HFFc6 (cell line): ENCODE measurements around the gene CDX1. TPM values are rescaled to one million over a fixed set of nuclear protein-coding genes. Genes with fewer than 3 reads are reported as not detected.

Source experiments
- DNase-seq: peaks from one replicate; pipeline ENCODE4 v3.0.0-alpha.2; 2018
- H3K27ac Mint-ChIP-seq: 2 replicates; pipeline ENCODE4 v1.8.0; 2020; ENCODE audit warnings: mild to moderate bottlenecking, mixed read lengths
- H3K27me3 Mint-ChIP-seq: 2 replicates; pipeline ENCODE4 v1.8.0; 2021; ENCODE audit warnings: mild to moderate bottlenecking, moderate library complexity, mixed read lengths; ENCODE audit not compliant: insufficient read depth
- H3K36me3 Mint-ChIP-seq: 2 replicates; pipeline ENCODE4 v1.8.0; 2021; ENCODE audit warnings: low read depth, mixed read lengths
- H3K4me1 Mint-ChIP-seq: 2 replicates; pipeline ENCODE4 v1.8.0; 2020; ENCODE audit warnings: low read depth, mixed read lengths
- H3K4me3 Mint-ChIP-seq: 2 replicates; pipeline ENCODE4 v1.8.0; 2020; ENCODE audit warnings: mild to moderate bottlenecking, moderate library complexity, mixed read lengths
- H3K9me3 Mint-ChIP-seq: 2 replicates; pipeline ENCODE4 v1.8.0; 2020; ENCODE audit warnings: mild to moderate bottlenecking, mixed read lengths
- total RNA-seq, 6 experiments: library from RNA; stranded (reverse); fragmentation: NEBNext Ultra II Directional; extraction: Animal tissue kit (Norgen Biotek cat#: 25700); gene quantifications; 2 replicates in 1 of 6; 3 replicates in 5 of 6; pipeline ENCODE4 v1.2.3, GENCODE V29; 2021
- TF ChIP-seq, protein P1 (sequence below): fragments of 200-600 bp; sonication (generic); IDR thresholded peaks from 2 replicates; pipeline ENCODE4 v1.5.0; 2021; ENCODE audit warnings: antibody characterized with exemption, mild to moderate bottlenecking

The CDX1 gene
- total RNA-seq, 6 experiments from 2014 or later = 0.11 TPM; not detected in 5

GRCh38 chr5:150192462-150192861, 25.9 kb downstream of the CDX1 start:
- Mint-ChIP-seq H3K27me3 (peaks cover 52% of the 10 kb centered on the region), H3K9me3 (no peaks in the 10 kb centered on the region), H3K27ac (no peak overlapping the region), H3K4me3 (no peak overlapping the region), H3K36me3 (no peaks in the 10 kb centered on the region), H3K4me1 (no peaks in the 10 kb centered on the region)
- TF ChIP-seq, protein P1, sequence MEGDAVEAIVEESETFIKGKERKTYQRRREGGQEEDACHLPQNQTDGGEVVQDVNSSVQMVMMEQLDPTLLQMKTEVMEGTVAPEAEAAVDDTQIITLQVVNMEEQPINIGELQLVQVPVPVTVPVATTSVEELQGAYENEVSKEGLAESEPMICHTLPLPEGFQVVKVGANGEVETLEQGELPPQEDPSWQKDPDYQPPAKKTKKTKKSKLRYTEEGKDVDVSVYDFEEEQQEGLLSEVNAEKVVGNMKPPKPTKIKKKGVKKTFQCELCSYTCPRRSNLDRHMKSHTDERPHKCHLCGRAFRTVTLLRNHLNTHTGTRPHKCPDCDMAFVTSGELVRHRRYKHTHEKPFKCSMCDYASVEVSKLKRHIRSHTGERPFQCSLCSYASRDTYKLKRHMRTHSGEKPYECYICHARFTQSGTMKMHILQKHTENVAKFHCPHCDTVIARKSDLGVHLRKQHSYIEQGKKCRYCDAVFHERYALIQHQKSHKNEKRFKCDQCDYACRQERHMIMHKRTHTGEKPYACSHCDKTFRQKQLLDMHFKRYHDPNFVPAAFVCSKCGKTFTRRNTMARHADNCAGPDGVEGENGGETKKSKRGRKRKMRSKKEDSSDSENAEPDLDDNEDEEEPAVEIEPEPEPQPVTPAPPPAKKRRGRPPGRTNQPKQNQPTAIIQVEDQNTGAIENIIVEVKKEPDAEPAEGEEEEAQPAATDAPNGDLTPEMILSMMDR = no peak
- DNase-seq = no peak

DNA sequence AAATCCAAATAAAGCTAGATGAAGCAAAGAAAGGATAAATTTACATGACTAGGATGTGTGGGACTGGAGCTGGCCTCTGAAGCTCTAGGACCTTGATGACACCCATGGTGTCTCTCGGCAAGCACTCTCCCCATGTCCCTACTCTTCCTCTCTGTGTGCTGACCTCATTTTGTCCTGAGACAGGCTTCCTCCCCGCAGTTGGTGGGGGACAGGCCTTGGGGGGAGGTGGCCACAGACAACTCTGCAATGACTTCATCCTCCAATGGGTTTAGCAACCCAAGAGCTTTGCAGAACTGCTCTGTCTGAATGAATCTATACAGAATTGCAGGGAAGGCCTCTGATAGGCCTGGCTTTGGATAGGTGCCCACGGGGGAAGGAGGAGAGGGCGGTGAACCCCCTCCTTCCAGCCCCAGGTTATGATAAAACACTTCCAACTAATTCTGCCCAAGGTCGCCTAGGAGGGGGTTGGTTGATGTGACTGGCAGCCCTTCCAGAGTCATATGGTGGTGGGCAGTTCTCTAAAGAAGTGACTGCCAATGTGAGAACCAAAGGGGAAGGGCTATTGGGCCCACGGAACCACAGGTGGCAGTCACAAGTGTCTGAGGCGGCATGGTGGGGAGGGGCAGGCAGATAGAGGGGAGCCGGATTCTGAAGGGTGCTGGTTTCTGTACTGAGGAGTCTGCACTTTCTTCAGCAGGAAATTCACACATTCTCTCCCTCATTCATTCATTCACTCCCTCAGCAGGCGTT, 29.3 kb downstream of the CDX1 start:
- H3K4me3 Mint-ChIP-seq = no peak overlapping the region
- DNase-seq = no peak
- H3K27me3 Mint-ChIP-seq = peaks cover 57% of the 10 kb centered on the region
- no peak overlapping the region for H3K27ac Mint-ChIP-seq
- TF ChIP-seq, protein P1 = no peak
- no peaks in the 10 kb centered on the region for H3K9me3 Mint-ChIP-seq
- no peaks in the 10 kb centered on the region for H3K4me1 Mint-ChIP-seq
- H3K36me3 Mint-ChIP-seq = no peaks in the 10 kb centered on the region

DNA sequence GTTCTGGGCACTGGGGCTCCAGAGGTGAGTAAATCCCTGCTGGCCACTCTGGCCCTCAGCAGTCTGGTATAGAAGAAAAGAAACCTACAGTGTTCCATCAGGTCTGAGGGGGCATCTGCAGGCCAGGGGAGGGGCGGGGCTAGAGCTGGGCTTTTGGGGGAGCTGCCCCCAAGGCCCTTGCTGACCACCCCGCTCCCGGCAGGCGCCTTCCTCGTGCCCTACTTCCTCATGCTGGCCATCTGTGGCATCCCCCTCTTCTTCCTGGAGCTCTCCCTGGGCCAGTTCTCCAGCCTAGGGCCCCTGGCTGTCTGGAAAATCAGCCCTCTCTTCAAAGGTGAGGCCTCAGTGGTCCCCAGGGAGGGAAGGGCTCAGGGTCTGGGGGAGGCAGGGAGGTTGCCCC, 29.9 kb downstream of the CDX1 start:
- DNase-seq = no peak
- TF ChIP-seq, protein P1 = no peak
- Mint-ChIP-seq H3K27me3 (peaks cover 53% of the 10 kb centered on the region), H3K4me3 (no peak overlapping the region), H3K36me3 (no peaks in the 10 kb centered on the region), H3K9me3 (no peaks in the 10 kb centered on the region), H3K27ac (no peak overlapping the region), H3K4me1 (no peaks in the 10 kb centered on the region)

- TF ChIP-seq, protein P1 = no peak
- no peaks in the 10 kb centered on the region for H3K9me3 Mint-ChIP-seq
- no peaks in the 10 kb centered on the region for H3K36me3 Mint-ChIP-seq
- H3K4me1 Mint-ChIP-seq = no peaks in the 10 kb centered on the region
- no peak overlapping the region for H3K27ac Mint-ChIP-seq
- H3K4me3 Mint-ChIP-seq = no peak overlapping the region
- DNase-seq = no peak
- H3K27me3 Mint-ChIP-seq = peaks cover 48% of the 10 kb centered on the region
Measured at GRCh38 chr5:150196986-150197385, 30.4 kb downstream of the CDX1 start.

DNA sequence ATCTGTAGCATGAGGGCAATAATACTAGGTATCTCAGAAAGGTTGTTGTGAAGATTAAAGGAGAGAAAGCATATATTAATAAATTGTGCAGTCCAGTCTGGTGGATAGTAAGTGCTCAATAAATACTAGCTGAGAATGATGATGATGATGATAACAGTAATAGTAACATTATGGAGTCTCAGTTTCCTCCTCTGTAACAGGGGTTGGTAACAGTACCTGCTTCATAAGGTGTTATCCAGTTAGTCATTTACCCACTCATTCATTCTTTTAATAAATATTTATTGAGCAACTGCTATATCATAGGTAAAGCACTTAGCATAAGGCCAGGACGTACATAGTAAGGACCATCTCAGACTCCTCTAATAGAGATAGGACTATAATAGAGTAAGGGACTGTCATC, 30.9 kb downstream of the CDX1 start:
- H3K27me3 Mint-ChIP-seq = peaks cover 44% of the 10 kb centered on the region

More for the DNA sequence above, 30.9 kb downstream of the CDX1 start:
- no peaks in the 10 kb centered on the region for H3K36me3 Mint-ChIP-seq
- H3K4me1 Mint-ChIP-seq = no peaks in the 10 kb centered on the region
- DNase-seq = no peak
- TF ChIP-seq, protein P1 = no peak
- no peak overlapping the region for H3K4me3 Mint-ChIP-seq
- no peak overlapping the region for H3K27ac Mint-ChIP-seq
- no peaks in the 10 kb centered on the region for H3K9me3 Mint-ChIP-seq
